H1 (cell line): Measurements from ENCODE around the gene CAPN15. TPM values are rescaled to one million over a fixed set of nuclear protein-coding genes. Genes with fewer than 3 reads are reported as not detected.

Experiments
- CTCF ChIA-PET: fragments of 300-600 bp; sonication (Branson Sonifier 250); formaldehyde crosslinking; loops from one replicate; lab custom pipeline; 2021; ENCODE audit not compliant: partially characterized antibody; lab: Charles Lee
- POLR2A ChIA-PET: fragments of 300-600 bp; sonication (Branson Sonifier 250); formaldehyde crosslinking; loops from one replicate; lab custom pipeline; 2021; ENCODE audit warnings: inconsistent platforms; ENCODE audit not compliant: partially characterized antibody; lab: Charles Lee
- DNase-seq, 2 experiments: peaks; one replicate each; pipeline versions ENCODE4 v3.0.0 to v3.0.0-alpha.2; 2010 to 2022; ENCODE audit warnings: low spot score in 2 of 2, low read depth in 1 of 2, mixed read lengths in 1 of 2
- FAIRE-seq: peaks from 2 replicates; lab custom pipeline; 2011; peaks lifted over from hg19 to GRCh38; lab: Jason Lieb, UNC
- H2AFZ ChIP-seq: 2 replicates; pipeline ENCODE4 v1.8.1; 2012; ENCODE audit warnings: low read length, inconsistent platforms
- H2AK5ac ChIP-seq: 2 replicates; pipeline ENCODE4 v1.6.1; 2013; ENCODE audit warnings: low read depth, low read length
- H2BK120ac ChIP-seq: replicated peaks from 2 replicates; pipeline ENCODE3; 2013; ENCODE audit warnings: low read depth, low read length, inconsistent platforms
- H2BK12ac ChIP-seq: 2 replicates; pipeline ENCODE4 v1.6.1; 2013; ENCODE audit warnings: low read depth, low read length
- H2BK15ac ChIP-seq: 2 replicates; pipeline ENCODE4 v1.6.1; 2013; ENCODE audit warnings: low read length
- H2BK20ac ChIP-seq: 2 replicates; pipeline ENCODE4 v1.6.1; 2013; ENCODE audit warnings: low read length
- H2BK5ac ChIP-seq: 2 replicates; pipeline ENCODE4 v1.6.1; 2013; ENCODE audit warnings: low read depth, low read length
- H3K14ac ChIP-seq: 2 replicates; pipeline ENCODE4 v1.6.1; 2013; ENCODE audit warnings: inconsistent platforms; ENCODE audit not compliant: insufficient read length
- H3K18ac ChIP-seq: 2 replicates; pipeline ENCODE4 v1.6.1; 2013; ENCODE audit warnings: low read length; ENCODE audit errors: extremely low read depth
- H3K23ac ChIP-seq: 2 replicates; pipeline ENCODE4 v1.6.1; 2013; ENCODE audit warnings: inconsistent platforms; ENCODE audit not compliant: insufficient read length
- H3K23me2 ChIP-seq: 2 replicates; pipeline ENCODE4 v1.6.1; 2013; ENCODE audit warnings: low read depth, low read length
- H3K27ac ChIP-seq: 2 replicates; pipeline ENCODE4 v1.6.1; 2011; ENCODE audit warnings: low read depth, low read length, inconsistent platforms
- H3K27me3 ChIP-seq, 4 experiments: replicated peaks in 1 of 4; 1 replicate in 1 of 4; 2 replicates in 3 of 4; pipeline versions ENCODE4 v1.6.1 to v1.8.1; 2011 to 2013; ENCODE audit warnings: low read length in 3 of 4, mild to moderate bottlenecking in 3 of 4, inconsistent platforms in 2 of 4, mixed read lengths in 2 of 4, moderate library complexity in 1 of 4; ENCODE audit not compliant: control insufficient read depth in 3 of 4, insufficient read depth in 3 of 4; ENCODE audit errors: extremely low read depth in 1 of 4
- H3K36me3 ChIP-seq, 4 experiments: 2 replicates each; pipeline versions ENCODE4 v1.6.1 to v1.8.1; 2011 to 2013; ENCODE audit warnings: mild to moderate bottlenecking in 4 of 4, low read length in 3 of 4, moderate library complexity in 2 of 4, control low read depth in 1 of 4, inconsistent platforms in 1 of 4; ENCODE audit not compliant: insufficient read depth in 4 of 4, control insufficient read depth in 2 of 4
- H3K4ac ChIP-seq: replicated peaks from 2 replicates; pipeline ENCODE3; 2013; ENCODE audit warnings: low read length, low read depth, mixed read lengths, inconsistent platforms; ENCODE audit not compliant: insufficient read length
- H3K4me1 ChIP-seq, 4 experiments: replicated peaks in 1 of 4; 1 replicate in 1 of 4; 2 replicates in 3 of 4; pipeline versions ENCODE4 v1.6.1 to v1.8.1; 2011 to 2013; ENCODE audit warnings: low read length in 3 of 4, inconsistent platforms in 2 of 4, mixed read lengths in 1 of 4; ENCODE audit not compliant: insufficient read depth in 4 of 4, control insufficient read depth in 3 of 4
- H3K4me2 ChIP-seq, 2 experiments: 2 replicates each; pipeline versions ENCODE4 v1.6.1 to v1.8.1; 2011 to 2013; ENCODE audit warnings: low read depth in 2 of 2, low read length in 2 of 2, control low read depth in 1 of 2, inconsistent platforms in 1 of 2, mild to moderate bottlenecking in 1 of 2; ENCODE audit not compliant: insufficient read depth in 1 of 2
- H3K4me3 ChIP-seq, 4 experiments: fragments of 200-600, 300-600 bp in 1 of 4; sonication (generic), shearing (Covaris generic), sonication (Bioruptor Twin) in 1 of 4; 2 replicates each; pipeline versions ENCODE4 v1.5.1 to v1.8.1; 2011 to 2016; ENCODE audit warnings: low read length in 4 of 4, low read depth in 3 of 4, control low read depth in 2 of 4, inconsistent platforms in 2 of 4, mild to moderate bottlenecking in 2 of 4, mixed read lengths in 1 of 4, moderate library complexity in 1 of 4; ENCODE audit not compliant: insufficient read depth in 2 of 4; ENCODE audit errors: extremely low read depth in 1 of 4
- H3K56ac ChIP-seq: replicated peaks from 2 replicates; pipeline ENCODE3; 2013; ENCODE audit warnings: low read depth, mild to moderate bottlenecking, mixed read lengths, low read length, inconsistent platforms; ENCODE audit not compliant: insufficient read length
- H3K79me1 ChIP-seq: 2 replicates; pipeline ENCODE4 v1.6.1; 2013; ENCODE audit warnings: low read depth, low read length, control low read depth
- H3K79me2 ChIP-seq, 2 experiments: 2 replicates each; pipeline versions ENCODE4 v1.6.1 to v1.8.1; 2012 to 2013; ENCODE audit warnings: low read length in 2 of 2, mild to moderate bottlenecking in 2 of 2, inconsistent platforms in 1 of 2; ENCODE audit not compliant: insufficient read depth in 2 of 2, control insufficient read depth in 1 of 2
- H3K9ac ChIP-seq, 4 experiments: replicated peaks in 1 of 4; 1 replicate in 1 of 4; 2 replicates in 3 of 4; pipeline versions ENCODE4 v1.6.1 to v1.8.1; 2011 to 2013; ENCODE audit warnings: low read depth in 3 of 4, low read length in 3 of 4, control low read depth in 2 of 4, mild to moderate bottlenecking in 2 of 4, moderate library complexity in 2 of 4, inconsistent platforms in 1 of 4; ENCODE audit errors: extremely low read depth in 1 of 4
- H3K9me3 ChIP-seq, 2 experiments: 2 replicates each; pipeline versions ENCODE4 v1.6.1 to v1.8.1; 2012 to 2013; ENCODE audit warnings: mild to moderate bottlenecking in 2 of 2, moderate library complexity in 2 of 2, control low read depth in 1 of 2, inconsistent platforms in 1 of 2, low read depth in 1 of 2, low read length in 1 of 2, mixed read lengths in 1 of 2; ENCODE audit not compliant: insufficient read depth in 2 of 2
- H4K20me1 ChIP-seq, 2 experiments: replicated peaks in 1 of 2; 2 replicates each; pipeline versions ENCODE3 to v1.8.1; 2011 to 2013; ENCODE audit warnings: inconsistent platforms in 2 of 2, low read length in 2 of 2, mild to moderate bottlenecking in 1 of 2; ENCODE audit not compliant: insufficient read depth in 2 of 2, control insufficient read depth in 1 of 2
- H4K5ac ChIP-seq: 2 replicates; pipeline ENCODE4 v1.6.1; 2013; ENCODE audit warnings: low read length, low read depth, mixed read lengths, inconsistent platforms; ENCODE audit not compliant: insufficient read length
- H4K8ac ChIP-seq: 2 replicates; pipeline ENCODE4 v1.8.0; 2013; ENCODE audit warnings: mild to moderate bottlenecking, moderate library complexity, low read length, inconsistent platforms; ENCODE audit not compliant: insufficient read depth; ENCODE audit errors: extremely low read depth
- H4K91ac ChIP-seq: replicated peaks from 2 replicates; pipeline ENCODE3; 2013; ENCODE audit warnings: low read length, mixed read lengths, inconsistent platforms; ENCODE audit not compliant: insufficient read length
- CHD2 ChIP-seq: IDR thresholded peaks from 2 replicates; pipeline ENCODE4 v1.6.1; 2012; ENCODE audit warnings: low read length, improper control_type of control experiment
- CREB1 ChIP-seq: IDR thresholded peaks from 2 replicates; pipeline ENCODE4 v1.6.1; 2012; ENCODE audit warnings: inconsistent platforms
- CTBP2 ChIP-seq: IDR thresholded peaks from 2 replicates; pipeline ENCODE4 v1.7.0; 2011; ENCODE audit warnings: borderline replicate concordance, mild to moderate bottlenecking, moderate library complexity, mixed read lengths, low read length; ENCODE audit not compliant: insufficient read depth, insufficient read length
- POLR2AphosphoS5 ChIP-seq: IDR thresholded peaks from 2 replicates; pipeline ENCODE4 v1.6.1; 2011; ENCODE audit warnings: low read depth, low read length
- SP1 ChIP-seq: IDR thresholded peaks from 2 replicates; pipeline ENCODE4 v1.6.1; 2011; ENCODE audit warnings: low read depth, low read length
- SP4 ChIP-seq: IDR thresholded peaks from 2 replicates; pipeline ENCODE4 v1.6.1; 2012; ENCODE audit warnings: low read length, inconsistent platforms
- WGBS, 2 experiments: shearing (Covaris generic) in 1 of 2; methylation state at CpG; one replicate each; pipeline versions ENCODE4 v1.1.6 to v1.1.7; 2013 to 2015; ENCODE audit warnings: low lambda C conversion rate in 2 of 2, mixed read lengths in 2 of 2, inconsistent platforms in 1 of 2, low coverage in 1 of 2, missing lambda C conversion rate in 1 of 2; ENCODE audit not compliant: insufficient replicate concordance in 2 of 2, insufficient coverage in 1 of 2, insufficient read length in 1 of 2; ENCODE audit errors: extremely low coverage in 1 of 2, missing lambda C conversion rate in 1 of 2; 5-methylcytosine and 5-hydroxymethylcytosine counted together
- polyA plus RNA-seq, 7 experiments: library from polyadenylated mRNA; depleted of rRNA in 3 of 7; stranded (reverse) in 5 of 7; unstranded in 2 of 7; fragments of >200 nt in 5 of 7; fragments of 200-250 nt in 2 of 7; gene quantifications; 1 replicate in 5 of 7; 2 replicates in 1 of 7; 4 replicates in 1 of 7; pipeline versions ENCODE4 v1.2.1 to v1.2.3, GENCODE V29; 2011 to 2013; ENCODE audit warnings: missing spikeins in 2 of 7, mixed read lengths in 2 of 7
- total RNA-seq: library from RNA; stranded (reverse); fragmentation: NEBNext Ultra II Directional; extraction: Animal tissue kit (Norgen Biotek cat#: 25700); gene quantifications from 2 replicates; pipeline ENCODE4 v1.2.1, GENCODE V29; 2021
- TF ChIP-seq, protein P1 (sequence below), 3 experiments: IDR thresholded peaks; 1 replicate in 2 of 3; 2 replicates in 1 of 3; pipeline versions ENCODE4 v1.5.1 to v1.6.1; 2011; ENCODE audit warnings: low read length in 3 of 3, mild to moderate bottlenecking in 3 of 3, inconsistent platforms in 2 of 3, low read depth in 1 of 3, moderate library complexity in 1 of 3; ENCODE audit not compliant: insufficient read depth in 1 of 3; ENCODE audit errors: control extremely low read depth in 1 of 3
- TF ChIP-seq, protein P2 (sequence below): IDR thresholded peaks from 2 replicates; pipeline ENCODE4 v1.6.1; 2012; ENCODE audit warnings: low read length, inconsistent platforms

Gene CAPN15
- total and polyA plus RNA-seq, 2 of the 8 experiments (the other 6 are each of a cell fraction or from before 2014, with no cell fraction given) = 38.9 to 76.9 TPM

DNA sequence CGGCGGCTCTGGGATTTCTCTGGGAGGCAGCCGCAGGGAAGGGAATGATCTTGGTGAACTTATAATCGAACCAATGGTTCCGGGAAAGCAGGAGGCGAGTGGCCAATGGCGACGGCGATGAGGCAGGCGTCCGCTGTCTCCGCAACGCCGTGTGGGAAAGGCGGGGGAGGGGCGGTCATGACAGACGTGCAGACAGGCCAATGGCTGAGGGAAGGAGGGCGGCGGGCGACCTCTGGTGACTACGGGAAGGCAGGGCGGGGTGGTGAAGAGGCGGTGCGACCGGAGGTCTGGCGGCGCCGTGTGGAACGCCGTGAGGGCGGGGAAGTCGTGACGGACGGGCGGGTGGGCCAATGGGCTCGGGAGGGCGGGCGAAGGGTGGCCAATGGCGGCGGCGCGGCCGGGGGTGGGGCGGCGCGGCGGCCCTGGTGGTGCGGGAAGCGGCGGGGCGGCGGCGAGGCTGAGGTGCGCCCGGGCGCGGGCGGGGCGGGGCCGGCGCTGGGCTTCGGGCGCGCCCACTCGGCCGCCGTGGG, 62.2 kb downstream of the CAPN15 start, which contains the start of gene RAB40C:
RAB40C (plus strand) TSS at position 409 of the 530 bp plus-strand sequence. CDS start 226 bp downstream, outside the sequence.
- Histone ChIP-seq H2BK5ac (peak within 1 kb of the TSS; percentile 99), H2AFZ (peak within 1 kb of the TSS; percentile 56; the same call in 1 of the 2 replicates), H3K79me2 (peaks cover 0 to 20% of the 10 kb centered on the region in 2 experiments; a peak in 2 of 4 replicates), H3K14ac (no peak within 1 kb of the TSS), H3K4ac (peak within 1 kb of the TSS; percentile 91), H3K79me1 (peaks cover 8% of the 10 kb centered on the region; the same call in 1 of the 2 replicates), H2BK12ac (peak within 1 kb of the TSS; percentile 78; the same call in 1 of the 2 replicates), H4K5ac (peak within 1 kb of the TSS; percentile 100), H3K18ac (peak within 1 kb of the TSS; percentile 99), H2AK5ac (no peak within 1 kb of the TSS), H3K9ac (peak within 1 kb of the TSS; percentile 89 to 95 (median 93)), H3K27ac (peak within 1 kb of the TSS; percentile 99), H3K23me2 (peaks cover 9% of the 10 kb centered on the region), H4K91ac (peak within 1 kb of the TSS; percentile 98), H3K56ac (peak within 1 kb of the TSS; percentile 99), H2BK20ac (peak within 1 kb of the TSS; percentile 32; the same call in 1 of the 2 replicates), H3K9me3 (no peaks in the 10 kb centered on the region), H3K4me3 (peak within 1 kb of the TSS; percentile 90 to 94 (median 91)), H3K36me3 (no peaks in the 10 kb centered on the region), H3K23ac (no peak within 1 kb of the TSS), H3K27me3 (peaks cover 0 to 45% (median 29%) of the 10 kb centered on the region in 4 experiments; a peak in 5 of 7 replicates), H3K4me1 (peaks cover 0 to 17% (median 7%) of the 10 kb centered on the region in 4 experiments; a peak in 4 of 7 replicates), H2BK15ac (peak within 1 kb of the TSS; percentile 95; the same call in 1 of the 2 replicates), H2BK120ac (peak within 1 kb of the TSS; percentile 98), H4K8ac (peak within 1 kb of the TSS; percentile 100), H4K20me1 (peaks cover 20 to 45% of the 10 kb centered on the region in 2 experiments), H3K4me2 (peak within 1 kb of the TSS; percentile 81 to 96)
- DNase-seq (peak; percentile 91 to 99), FAIRE-seq (no peak)
- no CpG with 5 or more reads among the region's 67 CpGs for WGBS, 2 experiments
- POLR2A ChIA-PET = interaction anchor here (0.7 to 1.6 kb wide), 8 partner anchors 10 to 52 kb away, joined by 3 to 5 read pairs (median 4); partner anchors contain the start of genes MCRIP2, METTL26 and WFIKKN1
- CTCF ChIA-PET = interaction anchor here (0.8 to 1.9 kb wide), 4 partner anchors 14 to 29 kb away, joined by 3 to 6 read pairs (median 4); no protein-coding TSS in a partner anchor
- TF ChIP-seq SP1 (peak; percentile 92), CHD2 (peak; percentile 90), POLR2AphosphoS5 (peak; percentile 59; the same call in 1 of the 2 replicates), CTBP2 (no peak), CREB1 (peak; percentile 88), SP4 (peak; percentile 65; the same call in 1 of the 2 replicates)
- TF ChIP-seq, protein P1, sequence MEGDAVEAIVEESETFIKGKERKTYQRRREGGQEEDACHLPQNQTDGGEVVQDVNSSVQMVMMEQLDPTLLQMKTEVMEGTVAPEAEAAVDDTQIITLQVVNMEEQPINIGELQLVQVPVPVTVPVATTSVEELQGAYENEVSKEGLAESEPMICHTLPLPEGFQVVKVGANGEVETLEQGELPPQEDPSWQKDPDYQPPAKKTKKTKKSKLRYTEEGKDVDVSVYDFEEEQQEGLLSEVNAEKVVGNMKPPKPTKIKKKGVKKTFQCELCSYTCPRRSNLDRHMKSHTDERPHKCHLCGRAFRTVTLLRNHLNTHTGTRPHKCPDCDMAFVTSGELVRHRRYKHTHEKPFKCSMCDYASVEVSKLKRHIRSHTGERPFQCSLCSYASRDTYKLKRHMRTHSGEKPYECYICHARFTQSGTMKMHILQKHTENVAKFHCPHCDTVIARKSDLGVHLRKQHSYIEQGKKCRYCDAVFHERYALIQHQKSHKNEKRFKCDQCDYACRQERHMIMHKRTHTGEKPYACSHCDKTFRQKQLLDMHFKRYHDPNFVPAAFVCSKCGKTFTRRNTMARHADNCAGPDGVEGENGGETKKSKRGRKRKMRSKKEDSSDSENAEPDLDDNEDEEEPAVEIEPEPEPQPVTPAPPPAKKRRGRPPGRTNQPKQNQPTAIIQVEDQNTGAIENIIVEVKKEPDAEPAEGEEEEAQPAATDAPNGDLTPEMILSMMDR (IDR thresholded peaks at IDR 0.05; ENCODE audit: control extremely low read depth in 1 of 3, insufficient read depth in 1 of 3, low read depth in 1 of 3, low read length in 3 of 3) = peak in 1 of 3 experiments; percentile 12; a peak in 1 of 4 replicates
- TF ChIP-seq, protein P2, sequence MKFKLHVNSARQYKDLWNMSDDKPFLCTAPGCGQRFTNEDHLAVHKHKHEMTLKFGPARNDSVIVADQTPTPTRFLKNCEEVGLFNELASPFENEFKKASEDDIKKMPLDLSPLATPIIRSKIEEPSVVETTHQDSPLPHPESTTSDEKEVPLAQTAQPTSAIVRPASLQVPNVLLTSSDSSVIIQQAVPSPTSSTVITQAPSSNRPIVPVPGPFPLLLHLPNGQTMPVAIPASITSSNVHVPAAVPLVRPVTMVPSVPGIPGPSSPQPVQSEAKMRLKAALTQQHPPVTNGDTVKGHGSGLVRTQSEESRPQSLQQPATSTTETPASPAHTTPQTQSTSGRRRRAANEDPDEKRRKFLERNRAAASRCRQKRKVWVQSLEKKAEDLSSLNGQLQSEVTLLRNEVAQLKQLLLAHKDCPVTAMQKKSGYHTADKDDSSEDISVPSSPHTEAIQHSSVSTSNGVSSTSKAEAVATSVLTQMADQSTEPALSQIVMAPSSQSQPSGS = no peak
